Measurements from ENCODE around the gene DOCK1. TPM values are rescaled to one million over a fixed set of nuclear protein-coding genes. Genes with fewer than 3 reads are reported as not detected.

The DOCK1 gene
- total RNA-seq, 1 donor from 2014 or later: 57.8 TPM

DNA sequence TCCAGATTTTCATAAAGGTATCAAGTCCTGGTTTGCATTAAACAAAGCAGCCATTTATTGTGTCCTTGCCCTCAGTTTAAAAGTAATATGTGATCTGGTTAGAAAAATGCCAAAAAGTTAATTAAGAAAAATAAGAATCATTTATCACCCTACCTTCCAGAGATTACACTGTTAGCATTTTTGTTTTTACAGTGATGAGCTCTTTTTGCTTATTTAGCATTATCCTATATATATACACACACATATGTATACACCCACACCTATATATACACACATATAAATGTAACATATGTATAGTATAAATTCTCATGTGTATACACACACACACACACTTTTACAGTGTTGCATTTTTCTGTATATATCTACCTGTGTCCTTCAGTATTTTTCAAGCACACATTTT, 163.3 kb downstream of the DOCK1 start:
- H3K4me3 Mint-ChIP-seq (ENCODE audit: unreplicated experiment): no peak overlapping the region
- TF ChIP-seq, protein P1, sequence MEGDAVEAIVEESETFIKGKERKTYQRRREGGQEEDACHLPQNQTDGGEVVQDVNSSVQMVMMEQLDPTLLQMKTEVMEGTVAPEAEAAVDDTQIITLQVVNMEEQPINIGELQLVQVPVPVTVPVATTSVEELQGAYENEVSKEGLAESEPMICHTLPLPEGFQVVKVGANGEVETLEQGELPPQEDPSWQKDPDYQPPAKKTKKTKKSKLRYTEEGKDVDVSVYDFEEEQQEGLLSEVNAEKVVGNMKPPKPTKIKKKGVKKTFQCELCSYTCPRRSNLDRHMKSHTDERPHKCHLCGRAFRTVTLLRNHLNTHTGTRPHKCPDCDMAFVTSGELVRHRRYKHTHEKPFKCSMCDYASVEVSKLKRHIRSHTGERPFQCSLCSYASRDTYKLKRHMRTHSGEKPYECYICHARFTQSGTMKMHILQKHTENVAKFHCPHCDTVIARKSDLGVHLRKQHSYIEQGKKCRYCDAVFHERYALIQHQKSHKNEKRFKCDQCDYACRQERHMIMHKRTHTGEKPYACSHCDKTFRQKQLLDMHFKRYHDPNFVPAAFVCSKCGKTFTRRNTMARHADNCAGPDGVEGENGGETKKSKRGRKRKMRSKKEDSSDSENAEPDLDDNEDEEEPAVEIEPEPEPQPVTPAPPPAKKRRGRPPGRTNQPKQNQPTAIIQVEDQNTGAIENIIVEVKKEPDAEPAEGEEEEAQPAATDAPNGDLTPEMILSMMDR (IDR thresholded peaks at IDR 0.05): no peak
- H3K9me3 Mint-ChIP-seq (ENCODE audit: low read depth): no peaks in the 10 kb centered on the region
- H3K27ac Mint-ChIP-seq (ENCODE audit: unreplicated experiment): no peak overlapping the region
- H3K36me3 Mint-ChIP-seq (ENCODE audit: low read depth): peaks cover 34% of the 10 kb centered on the region
- H3K27me3 Mint-ChIP-seq (ENCODE audit: low read depth): no peaks in the 10 kb centered on the region
- H3K4me1 Mint-ChIP-seq (ENCODE audit: low read depth): no peaks in the 10 kb centered on the region
- DNase-seq (ENCODE audit: low spot score): no peak

DNA sequence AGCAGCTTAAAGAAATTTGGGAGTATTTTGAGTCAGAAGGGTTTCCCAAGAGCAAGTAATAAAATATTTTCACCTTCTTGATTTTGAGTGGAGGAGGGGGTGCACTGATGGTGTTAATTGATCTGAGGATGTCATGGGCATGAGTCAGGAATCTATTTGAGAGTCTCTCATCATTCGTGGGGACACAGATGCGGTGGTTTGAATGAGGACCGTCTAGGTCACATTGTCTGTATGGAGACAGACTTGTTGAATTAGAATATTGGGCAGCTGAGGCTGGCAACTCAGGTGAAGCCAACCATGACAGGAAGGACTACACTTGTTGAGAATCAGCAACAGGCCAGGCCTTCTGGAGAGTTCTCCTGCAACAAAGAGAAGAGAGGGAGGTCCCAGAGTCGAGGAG, 164.2 kb downstream of the DOCK1 start:
- no peak for DNase-seq (ENCODE audit: low spot score)
- TF ChIP-seq, protein P1 (IDR thresholded peaks at IDR 0.05): no peak
- no peaks in the 10 kb centered on the region for H3K4me1 Mint-ChIP-seq (ENCODE audit: low read depth)
- H3K36me3 Mint-ChIP-seq (ENCODE audit: low read depth): peaks cover 37% of the 10 kb centered on the region
- H3K27me3 Mint-ChIP-seq (ENCODE audit: low read depth): no peaks in the 10 kb centered on the region
- no peak overlapping the region for H3K27ac Mint-ChIP-seq (ENCODE audit: unreplicated experiment)
- no peak overlapping the region for H3K4me3 Mint-ChIP-seq (ENCODE audit: unreplicated experiment)
- no peaks in the 10 kb centered on the region for H3K9me3 Mint-ChIP-seq (ENCODE audit: low read depth)

DNA sequence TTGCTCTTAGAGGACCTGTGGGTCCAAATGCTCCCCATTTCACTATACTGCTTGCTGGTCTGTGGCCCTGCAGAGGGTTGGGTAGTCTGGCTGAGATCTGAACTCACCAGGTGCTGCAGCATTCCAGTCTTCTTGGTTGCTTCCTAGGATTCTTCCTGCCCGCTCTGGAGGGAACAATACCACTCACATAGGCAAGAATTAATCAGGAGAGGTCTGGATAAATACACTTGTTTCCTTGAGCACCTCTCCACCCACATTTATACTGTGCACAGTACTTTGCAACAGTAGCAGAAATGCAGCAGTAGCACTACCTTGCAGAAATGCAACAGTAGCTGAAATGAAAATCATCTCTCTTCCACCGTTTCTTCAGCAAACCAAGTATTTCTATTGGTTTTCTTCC, 165.9 kb downstream of the DOCK1 start:
- TF ChIP-seq, protein P1 (IDR thresholded peaks at IDR 0.05): no peak
- Mint-ChIP-seq H3K4me3 (ENCODE audit: unreplicated experiment) (no peak overlapping the region), H3K27me3 (ENCODE audit: low read depth) (no peaks in the 10 kb centered on the region), H3K4me1 (ENCODE audit: low read depth) (no peaks in the 10 kb centered on the region), H3K36me3 (ENCODE audit: low read depth) (peaks cover 39% of the 10 kb centered on the region), H3K27ac (ENCODE audit: unreplicated experiment) (no peak overlapping the region), H3K9me3 (ENCODE audit: low read depth) (no peaks in the 10 kb centered on the region)
- DNase-seq (ENCODE audit: low spot score): no peak

DNA sequence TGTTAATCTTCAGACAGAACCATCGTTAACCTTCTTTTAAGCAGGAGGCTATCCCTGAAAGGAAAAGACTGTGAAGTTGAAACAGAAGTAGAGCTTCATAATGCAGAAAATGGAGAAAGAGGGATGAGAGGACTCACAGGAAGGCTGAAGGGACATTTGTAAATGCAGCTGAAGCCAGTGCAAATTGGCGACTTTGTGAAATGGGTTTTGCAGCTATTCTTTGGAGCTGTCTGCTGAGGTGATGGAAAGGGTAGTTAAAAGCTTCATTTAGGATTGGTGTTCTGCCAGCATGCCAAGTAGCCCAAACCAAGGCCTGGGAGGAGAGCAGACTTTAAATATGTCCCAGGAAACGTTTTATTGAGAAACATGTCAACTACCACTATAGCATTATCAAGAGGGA, 168.4 kb downstream of the DOCK1 start:
- no peak for DNase-seq (ENCODE audit: low spot score)
- H3K4me3 Mint-ChIP-seq (ENCODE audit: unreplicated experiment): no peak overlapping the region
- H3K27ac Mint-ChIP-seq (ENCODE audit: unreplicated experiment): no peak overlapping the region
- no peaks in the 10 kb centered on the region for H3K9me3 Mint-ChIP-seq (ENCODE audit: low read depth)
- TF ChIP-seq, protein P1 (IDR thresholded peaks at IDR 0.05): no peak
- no peaks in the 10 kb centered on the region for H3K4me1 Mint-ChIP-seq (ENCODE audit: low read depth)
- no peaks in the 10 kb centered on the region for H3K27me3 Mint-ChIP-seq (ENCODE audit: low read depth)
- peaks cover 41% of the 10 kb centered on the region for H3K36me3 Mint-ChIP-seq (ENCODE audit: low read depth)

DNA sequence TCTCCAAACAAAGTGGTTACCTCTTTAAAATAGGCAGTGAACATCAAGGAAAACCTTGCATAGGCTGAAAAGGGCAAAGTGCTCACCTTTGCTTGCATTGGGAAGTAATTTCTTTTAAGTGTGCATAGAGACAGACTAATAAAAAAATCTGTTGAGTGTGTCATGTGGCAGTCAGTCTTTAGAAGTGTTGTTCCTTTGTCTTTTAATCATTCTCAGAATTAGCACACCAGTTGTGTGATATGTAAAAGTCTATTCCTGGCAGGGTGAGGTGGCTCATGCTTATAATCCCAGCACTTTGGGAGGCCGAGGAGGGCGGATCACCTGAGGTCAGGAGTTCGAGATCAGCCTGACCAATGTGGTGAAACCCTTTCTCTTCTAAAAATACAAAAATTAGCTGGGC, 174.2 kb downstream of the DOCK1 start:
- TF ChIP-seq, protein P1 (IDR thresholded peaks at IDR 0.05): no peak
- Mint-ChIP-seq H3K27ac (ENCODE audit: unreplicated experiment) (no peak overlapping the region), H3K4me3 (ENCODE audit: unreplicated experiment) (no peak overlapping the region), H3K4me1 (ENCODE audit: low read depth) (no peaks in the 10 kb centered on the region), H3K9me3 (ENCODE audit: low read depth) (no peaks in the 10 kb centered on the region), H3K27me3 (ENCODE audit: low read depth) (no peaks in the 10 kb centered on the region), H3K36me3 (ENCODE audit: low read depth) (peaks cover 33% of the 10 kb centered on the region)
- no peak for DNase-seq (ENCODE audit: low spot score)
